Fibroblast of skin of left quadriceps (primary cell): ENCODE data around the gene RIT2.
A peak's percentile ranks its signal among the peaks of the same experiment; 100 is the strongest.
"Not testable (repeated sequence)": the region's sequence is repeated elsewhere in the genome, so short reads cannot be mapped to it uniquely, and the experiment has no call there.

ENCODE experiments used
- DNase-seq, 2 experiments: peaks; one replicate each; pipeline ENCODE4 v3.0.0-alpha.2; 2013; ENCODE audit warnings: low read depth in 2 of 2

The RIT2 gene

DNA sequence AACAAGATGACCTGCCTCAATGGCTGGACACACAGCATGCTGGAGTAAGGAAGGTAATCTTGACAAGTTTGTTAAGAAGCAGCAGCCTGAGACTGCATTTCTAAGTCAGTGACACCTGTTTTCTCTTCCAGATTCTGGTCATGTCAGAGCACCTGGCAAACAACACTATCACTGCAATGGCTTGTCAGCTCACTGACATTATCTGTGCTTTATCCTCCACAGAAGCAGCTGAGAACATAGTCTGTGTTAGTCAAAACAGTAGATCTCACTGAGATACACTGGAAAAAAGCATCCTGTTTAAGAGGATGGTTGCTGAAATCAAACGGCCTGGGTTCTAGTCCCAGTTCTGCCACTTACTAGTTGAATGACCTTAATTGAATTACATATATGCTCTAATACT lies 355.2 kb downstream of the RIT2 start:
- no peak for DNase-seq

DNA sequence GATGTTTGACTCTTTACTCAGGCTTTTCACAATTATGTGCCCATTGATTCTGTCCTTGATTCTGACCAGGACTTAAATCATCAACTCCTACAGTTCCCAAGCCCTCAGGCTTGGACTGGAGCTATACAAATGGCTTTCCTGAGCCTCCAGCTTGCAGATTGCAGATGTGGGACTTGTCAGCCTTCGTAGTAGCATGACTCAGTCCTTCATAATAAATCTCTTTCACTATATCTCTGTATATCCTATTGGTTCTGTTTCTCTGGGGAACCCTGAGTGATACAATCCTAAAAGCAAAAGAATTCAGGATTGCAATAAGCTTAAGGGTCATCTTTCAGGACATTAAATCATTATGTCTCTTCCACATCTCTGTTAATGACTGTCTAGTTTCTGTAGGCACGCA lies 356.6 kb downstream of the RIT2 start:
- peak; percentile 2 to 5 for DNase-seq

DNA sequence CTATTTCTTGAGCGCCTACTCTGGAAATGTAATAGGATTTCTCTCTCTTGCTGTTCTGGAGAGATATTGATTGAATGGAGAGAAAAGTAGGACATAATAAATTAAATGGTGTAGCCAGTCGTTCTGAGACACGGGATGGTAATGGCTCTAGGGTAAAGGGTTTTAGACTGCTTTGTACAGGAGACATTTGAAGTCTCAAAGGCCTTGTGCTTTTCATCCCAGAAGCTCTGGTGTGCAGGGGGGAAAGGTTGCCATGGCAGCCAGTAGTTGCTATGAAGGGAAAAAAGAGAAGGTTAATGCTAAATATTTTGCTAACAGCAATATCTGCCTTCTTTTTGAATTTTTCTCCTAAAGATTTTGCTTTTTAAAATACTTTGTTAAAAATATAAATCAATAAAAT lies 359.3 kb downstream of the RIT2 start:
- DNase-seq: no peak

DNA sequence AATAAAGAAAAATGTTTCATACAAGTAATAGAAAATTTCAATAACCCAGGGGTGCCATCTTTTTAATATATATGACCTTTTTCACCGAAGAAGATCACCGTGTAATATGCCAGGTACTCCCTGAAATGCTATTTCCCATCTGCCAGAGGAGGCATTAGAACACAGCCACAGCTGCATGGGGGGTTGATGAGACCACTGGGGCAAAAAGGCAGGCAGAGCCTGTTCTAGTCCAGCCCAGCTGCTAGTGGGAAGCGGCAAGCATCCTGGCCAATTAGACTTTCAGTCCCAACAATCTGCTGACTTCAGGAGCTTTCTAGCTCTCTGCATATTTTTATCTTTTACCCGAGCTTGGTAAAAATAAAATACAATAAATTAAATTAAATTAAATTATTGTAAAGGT lies 362.6 kb downstream of the RIT2 start:
- no peak for DNase-seq

DNA sequence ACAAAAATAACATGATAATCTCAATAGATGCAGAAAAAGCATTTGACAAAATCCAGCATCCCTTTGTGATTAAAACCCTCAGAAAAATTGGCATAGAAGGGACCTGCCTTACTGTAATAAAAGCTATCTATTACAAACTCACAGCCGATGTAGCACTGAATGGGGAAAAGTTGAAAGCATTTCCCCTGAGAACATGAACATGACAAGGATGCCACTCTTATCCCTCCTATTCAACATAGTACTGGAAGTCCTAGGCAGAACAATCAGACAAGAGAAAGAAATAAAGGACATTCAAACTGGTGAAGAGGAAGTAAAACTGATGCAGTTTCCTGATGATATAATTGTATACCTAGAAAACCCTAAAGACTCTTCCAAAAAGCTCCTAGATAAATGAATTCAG lies 368.7 kb downstream of the RIT2 start:
- DNase-seq: no peak

DNA sequence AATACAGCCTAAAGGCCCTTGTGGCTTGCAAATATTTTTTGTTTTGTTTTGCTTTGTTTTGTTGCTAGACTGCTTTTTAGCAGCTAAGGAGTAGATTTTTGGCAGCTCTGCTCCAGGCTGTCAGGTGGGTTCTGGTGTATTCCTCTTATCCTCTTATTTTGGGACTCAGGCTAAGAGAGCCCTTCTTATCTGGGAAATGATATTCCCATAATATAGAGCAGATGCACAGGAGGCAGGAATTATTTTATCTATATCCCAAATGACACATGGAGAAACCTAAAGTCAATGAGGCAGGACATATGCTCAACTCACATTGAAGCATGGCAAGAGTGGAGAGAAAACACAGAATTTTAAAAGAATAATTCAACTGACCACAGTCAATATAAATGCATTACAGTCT lies 369.6 kb downstream of the RIT2 start:
- DNase-seq: no peak

DNA sequence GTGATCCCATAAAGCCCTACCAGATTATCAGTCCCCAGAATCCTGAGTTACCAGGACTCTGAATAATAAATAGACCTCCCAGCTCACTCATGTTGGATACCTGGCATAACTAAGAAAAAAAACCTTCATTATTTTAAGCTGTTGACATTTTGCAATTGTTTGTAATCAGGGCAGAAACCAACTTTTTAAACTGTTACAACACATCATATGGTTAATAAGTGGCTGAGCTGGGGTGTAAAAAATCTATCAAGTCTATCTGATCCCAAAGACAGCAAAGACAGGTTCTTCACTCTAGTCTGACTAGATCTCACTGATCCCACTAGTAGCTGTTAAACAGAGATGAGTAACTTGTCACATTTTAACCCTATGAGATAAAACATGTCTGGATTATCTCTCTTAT lies 370.3 kb downstream of the RIT2 start:
- DNase-seq: no peak

DNA sequence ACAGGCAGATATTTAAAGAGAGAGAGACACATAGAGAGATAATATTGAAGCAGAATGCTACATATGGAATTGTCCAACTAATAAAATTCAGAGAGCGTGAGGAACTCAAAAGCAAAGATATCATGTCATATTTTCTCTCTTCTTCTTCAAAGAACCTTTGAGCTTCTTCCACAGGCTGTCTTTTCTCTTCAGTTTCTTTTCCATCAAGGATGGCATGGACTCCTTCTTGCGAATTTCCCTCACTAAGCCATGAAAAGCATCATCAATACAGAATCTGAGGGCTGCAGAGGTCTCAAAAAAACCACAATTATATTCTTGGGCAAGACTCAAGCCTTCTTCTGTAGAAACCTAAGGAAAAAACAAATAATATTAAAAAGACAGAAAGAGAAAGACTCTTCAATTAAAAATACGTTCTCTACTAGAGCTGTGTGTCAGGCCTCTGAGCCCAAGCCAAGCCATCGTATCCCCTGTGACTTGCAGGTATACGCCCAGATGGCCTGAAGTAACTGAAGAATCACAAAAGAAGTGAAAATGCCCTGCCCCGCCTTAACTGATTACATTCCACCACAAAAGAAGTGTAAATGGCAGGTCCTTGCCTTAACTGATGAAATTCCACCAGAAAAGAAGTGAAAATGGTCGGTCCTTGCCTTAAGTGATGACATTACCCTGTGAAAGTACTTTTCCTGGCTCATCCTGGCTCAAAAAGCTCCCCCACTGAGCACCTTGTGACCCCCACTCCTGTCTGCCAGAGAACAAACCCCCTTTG lies 371.9 kb downstream of the RIT2 start:
- no peak for DNase-seq

DNA sequence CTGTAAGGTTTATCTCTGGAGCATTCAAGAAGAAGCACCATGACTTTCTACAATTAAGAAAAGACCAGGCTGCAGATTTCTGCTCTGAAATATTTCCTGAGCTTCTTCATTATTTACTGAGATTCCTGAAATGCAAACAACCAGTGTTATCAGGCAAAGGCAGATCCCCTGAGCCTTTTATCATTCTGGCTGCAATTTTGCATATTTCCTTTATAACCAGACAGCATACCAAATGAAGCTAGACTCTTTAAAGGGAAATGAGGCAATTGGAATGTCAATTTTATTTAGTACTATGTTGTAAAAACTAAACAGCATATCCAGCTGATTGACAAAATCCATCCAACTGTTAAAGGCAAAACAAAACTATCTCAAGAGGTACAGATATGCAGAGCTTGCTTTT lies 372.5 kb downstream of the RIT2 start:
- DNase-seq: no peak

DNA sequence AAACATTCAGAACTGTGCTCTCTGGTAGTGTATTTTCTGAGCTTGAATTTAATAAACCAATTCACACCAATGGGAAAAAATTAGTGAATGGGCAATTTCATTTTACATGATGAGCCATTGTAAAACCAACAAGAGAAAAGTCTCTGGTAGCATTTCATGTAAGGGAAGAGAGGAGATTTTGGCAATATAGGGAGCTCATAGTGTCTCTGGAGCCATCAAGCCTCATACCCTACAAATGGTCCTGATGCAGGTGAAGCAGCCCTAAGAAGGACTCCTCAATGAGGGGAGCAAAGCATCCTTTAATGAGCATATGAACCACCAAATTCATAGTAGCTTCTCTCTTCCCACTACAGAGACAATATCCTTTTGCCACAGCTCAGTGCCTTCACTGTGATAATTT lies 373.0 kb downstream of the RIT2 start:
- DNase-seq: no peak

DNA sequence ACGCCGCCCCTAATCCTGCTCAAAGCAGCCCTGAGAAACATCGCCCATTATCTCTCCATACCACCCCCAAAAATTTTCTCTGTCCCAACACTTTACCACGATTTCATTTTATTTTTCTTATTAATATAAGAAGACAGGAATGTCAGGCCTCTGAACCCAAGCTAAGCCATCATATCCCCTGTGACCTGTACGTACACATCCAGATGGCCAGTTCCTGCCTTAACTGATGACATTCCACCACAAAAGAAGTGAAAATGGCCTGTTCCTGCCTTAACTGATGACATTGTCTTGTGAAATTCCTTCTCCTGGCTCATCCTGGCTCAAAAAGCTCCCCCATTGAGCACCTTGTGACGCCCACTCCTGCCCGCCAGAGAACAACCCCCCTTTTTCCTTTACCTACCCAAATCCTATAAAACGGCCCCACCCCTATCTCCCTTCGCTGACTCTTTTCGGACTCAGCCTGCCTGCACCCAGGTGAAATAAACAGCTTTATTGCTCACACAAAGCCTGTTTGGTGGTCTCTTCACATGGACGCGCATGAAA lies 373.6 kb downstream of the RIT2 start:
- DNase-seq: not testable (repeated sequence)

DNA sequence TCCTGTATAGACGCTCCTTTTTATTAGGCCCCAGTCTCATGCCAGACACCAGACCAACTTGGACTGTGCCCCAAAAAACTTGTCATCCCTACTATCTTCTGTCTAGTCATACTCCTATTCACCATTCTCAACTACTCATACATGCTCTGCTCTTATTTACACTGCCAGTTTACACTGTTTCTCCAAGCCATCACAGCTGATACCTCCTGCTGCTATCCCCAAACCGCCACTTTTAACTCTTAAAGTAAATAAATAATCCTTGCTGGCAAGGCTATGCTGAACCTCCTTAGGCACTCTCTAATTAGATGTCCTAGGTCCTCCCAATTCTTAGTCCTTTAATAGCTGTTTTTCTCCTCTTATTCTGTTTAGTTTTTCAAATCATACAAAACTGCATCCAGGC lies 374.2 kb downstream of the RIT2 start:
- DNase-seq: not testable (repeated sequence)

DNA sequence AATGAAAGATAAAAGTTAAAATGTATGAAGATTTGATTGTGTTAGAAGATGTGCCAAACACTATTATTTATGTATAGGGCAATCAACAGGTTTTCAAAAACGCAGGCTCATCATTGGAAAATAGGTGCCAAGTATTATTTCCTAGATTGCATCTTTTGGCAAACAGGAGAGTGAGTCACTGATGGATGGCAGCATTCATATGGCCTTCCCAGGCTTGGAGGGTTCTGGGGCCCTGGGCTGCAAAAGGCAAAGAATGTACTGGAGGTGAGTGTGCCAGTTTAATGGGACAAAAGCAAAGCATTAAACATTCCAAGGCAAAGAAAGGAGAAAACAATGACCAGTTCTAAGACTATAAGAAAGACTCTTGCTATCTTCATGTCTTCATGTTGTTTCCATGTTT lies 379.4 kb downstream of the RIT2 start:
- no peak for DNase-seq

DNA sequence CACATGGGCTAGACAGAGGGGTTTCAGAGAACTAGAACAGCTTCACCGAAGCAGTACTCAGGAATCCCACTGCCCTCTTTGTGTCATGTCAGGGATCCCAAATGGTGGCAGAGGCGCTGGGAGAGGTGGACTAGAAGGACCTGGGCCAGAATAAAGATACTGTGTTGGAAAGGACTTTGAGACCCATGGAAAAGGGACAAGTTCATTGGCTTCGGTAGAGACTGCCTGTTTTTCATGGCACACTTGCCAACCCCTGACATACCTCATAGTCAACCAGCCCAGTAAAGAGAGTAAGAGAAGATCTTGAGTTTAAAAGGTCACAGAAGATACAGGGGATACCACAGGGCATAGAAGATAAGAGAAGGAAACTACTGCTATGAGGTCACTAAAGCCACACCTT lies 381.0 kb downstream of the RIT2 start:
- no peak for DNase-seq

DNA sequence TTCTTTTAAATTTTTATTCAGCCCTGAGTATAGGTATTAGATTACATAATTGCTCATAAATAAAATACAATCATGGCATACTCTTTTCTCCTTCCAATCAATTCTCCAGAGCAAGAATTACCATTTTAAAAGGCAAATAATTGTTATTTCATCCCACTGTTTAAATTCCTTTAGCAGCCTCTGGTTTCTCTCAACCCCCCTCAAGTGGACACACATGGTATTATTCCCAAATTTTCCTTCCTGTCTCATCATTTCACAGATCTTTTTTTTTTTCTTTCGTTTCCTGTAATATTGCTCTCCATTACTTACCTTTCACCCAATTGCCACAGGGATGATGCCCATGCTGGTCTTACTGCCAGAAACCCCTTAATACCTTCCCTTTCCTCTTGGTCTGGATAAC lies 385.2 kb downstream of the RIT2 start:
- DNase-seq: no peak

DNA sequence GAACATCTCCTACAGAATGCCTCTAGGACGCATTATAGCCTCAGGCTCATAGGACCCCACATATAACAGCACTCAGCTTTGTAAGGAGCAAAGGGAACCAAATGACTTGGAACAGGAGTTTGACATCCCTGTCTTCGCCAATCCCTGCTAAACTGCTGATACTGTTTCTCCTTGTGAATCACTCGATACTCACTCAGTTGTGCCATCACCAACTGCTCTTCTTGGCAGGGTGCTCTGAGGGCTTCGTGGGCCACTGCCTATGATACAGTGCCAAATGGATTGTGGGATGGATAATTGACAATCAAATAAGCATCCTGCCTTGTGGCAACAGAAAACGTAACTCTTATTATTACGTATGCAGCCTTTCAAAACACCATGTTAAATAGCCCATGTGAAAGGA lies 396.3 kb downstream of the RIT2 start:
- DNase-seq: no peak

DNA sequence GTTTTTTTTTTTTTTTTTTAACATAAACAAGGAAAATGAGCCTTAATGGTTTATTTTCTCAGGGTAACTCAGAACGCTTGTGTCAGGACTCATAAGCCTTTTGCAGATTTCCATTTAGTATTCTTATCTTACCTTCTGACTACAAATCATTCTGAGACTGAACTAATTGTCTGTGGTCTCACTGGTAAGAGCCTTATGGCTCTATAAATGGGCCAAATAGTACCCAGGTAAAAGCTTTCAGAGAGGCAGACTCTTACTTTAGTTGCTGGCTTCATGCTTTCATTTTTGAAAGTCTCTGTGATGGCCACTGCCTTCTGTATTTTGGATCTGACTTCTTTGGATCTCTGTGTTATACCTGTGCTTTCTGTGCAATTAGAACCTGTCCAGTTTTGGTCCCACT lies 403.4 kb downstream of the RIT2 start:
- DNase-seq: no peak

DNA sequence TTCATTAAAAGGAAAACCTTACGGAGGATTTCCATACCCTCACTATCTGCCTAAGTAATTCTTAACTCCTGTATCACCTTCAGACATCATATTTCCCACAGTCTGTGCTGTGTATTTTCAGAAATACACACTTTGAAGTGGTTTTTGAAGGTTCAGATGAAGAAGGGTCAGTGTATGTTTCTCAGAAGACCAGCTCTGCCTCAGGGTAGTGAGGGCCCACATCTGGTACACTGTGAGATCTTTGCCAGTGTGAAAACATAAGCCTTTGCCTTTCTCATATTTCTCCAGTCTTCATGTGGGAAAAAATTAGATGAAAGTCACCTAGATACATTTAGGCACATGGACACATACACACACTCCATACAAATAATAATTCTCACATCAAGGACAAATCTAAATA lies 408.4 kb downstream of the RIT2 start:
- no peak for DNase-seq

DNA sequence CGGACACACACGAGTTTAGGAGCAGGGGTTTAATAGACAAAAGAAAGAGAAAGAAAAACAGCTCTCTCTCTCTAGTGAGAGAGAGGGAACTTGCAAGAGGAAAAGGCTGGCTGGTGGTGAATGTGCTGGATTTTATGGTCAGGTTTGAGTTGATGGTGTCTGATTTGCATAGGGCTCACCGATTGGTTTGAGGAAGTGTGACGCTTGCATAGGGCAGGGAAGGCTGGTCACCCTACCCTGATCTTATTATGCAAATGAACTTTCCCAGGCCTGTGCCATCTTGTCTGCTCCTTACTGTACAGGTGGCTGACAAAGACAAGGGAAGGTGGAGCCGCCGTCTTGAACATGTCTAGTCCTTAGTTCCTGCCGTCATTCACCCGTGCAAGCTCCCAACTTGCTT lies 408.9 kb downstream of the RIT2 start:
- no peak for DNase-seq

DNA sequence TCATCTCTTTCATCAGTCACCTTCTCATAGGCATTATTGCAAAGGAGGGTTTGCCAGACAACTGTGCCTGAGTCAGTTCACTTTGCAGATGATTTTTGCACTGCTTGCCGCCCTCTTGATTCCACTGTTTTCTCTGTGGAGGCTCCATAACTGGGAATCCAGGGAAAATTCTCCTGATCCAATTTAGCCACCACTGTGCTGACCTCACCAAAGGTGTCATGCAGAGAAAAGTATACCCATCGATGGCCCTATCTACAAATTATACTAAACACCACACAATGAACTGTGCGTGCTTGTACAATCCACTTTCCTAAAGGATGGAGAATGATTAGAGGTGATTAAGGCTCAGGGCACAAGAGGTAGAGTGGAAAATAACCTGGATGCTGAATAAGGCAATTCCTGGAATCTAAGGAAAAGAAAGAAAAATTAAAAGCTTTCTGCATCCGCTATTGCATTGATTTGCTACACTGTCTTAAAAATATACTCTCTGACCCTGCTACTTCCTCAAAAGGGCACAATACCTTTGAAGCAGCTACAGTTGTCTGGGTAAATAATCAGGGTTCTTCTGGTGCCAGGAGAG lies 409.4 kb downstream of the RIT2 start:
- DNase-seq: no peak
